ENCODE measurements around the gene GHRH.

GHRH gene

GRCh38 chr20:37204056-37204455 lies 57.6 kb downstream of the GHRH start:
- no peak for DNase-seq (ENCODE audit: low read depth)

GRCh38 chr20:37202267-37202943 lies 59.2 kb downstream of the GHRH start:
- DNase-seq (ENCODE audit: low read depth): no peak

- DNase-seq (ENCODE audit: low read depth): no peak
Measured at GRCh38 chr20:37201827-37202162, 59.8 kb downstream of the GHRH start.

All from stimulated activated CD8-positive, alpha-beta memory T cell treated with anti-CD3 and anti-CD28 coated beads, Interleukin-15, amount 100 ng/mL, for 24 hours (primary cell).